ENCODE measurements around the gene ATXN1. TPM values are rescaled to one million over a fixed set of nuclear protein-coding genes. Genes with fewer than 3 reads are reported as not detected.

ATXN1 gene
- total and polyA plus RNA-seq, 2 experiments from 2014 or later = 4.8 to 9.1 TPM

- H3K27ac ChIP-seq (ENCODE audit: low read depth) = no peak overlapping the region
- no peaks in the 10 kb centered on the region for H3K79me2 ChIP-seq (replicated peaks; ENCODE audit: insufficient read depth)
- DNase-seq (ENCODE audit: low spot score) = no peak
- H3K4me1 ChIP-seq (ENCODE audit: insufficient read depth) = 0 out of 2 replicates have a peak, but pooled peaks cover 6% of the 10 kb centered on the region
- no peak overlapping the region for H2AFZ ChIP-seq
- Mint-ChIP-seq H3K4me1 (peaks cover 13% of the 10 kb centered on the region), H3K27me3 (ENCODE audit: insufficient read depth, low read depth, poor library complexity) (no peaks in the 10 kb centered on the region), H3K4me3 (no peak overlapping the region), H3K9me3 (no peaks in the 10 kb centered on the region), H3K27ac (no peak overlapping the region), H3K36me3 (ENCODE audit: low read depth) (no peaks in the 10 kb centered on the region)
- no peaks in the 10 kb centered on the region for H4K20me1 ChIP-seq (replicated peaks; ENCODE audit: insufficient read depth)
- ATAC-seq = no peak
- TF ChIP-seq STAT1 (IDR thresholded peaks at IDR 0.05; ENCODE audit: unreplicated experiment) (no peak), ETS1 (IDR thresholded peaks at IDR 0.05) (no peak), POLR2AphosphoS5 (IDR thresholded peaks at IDR 0.05; ENCODE audit: low read depth) (no peak), ZNF331 (CRISPR knock-in tag; IDR thresholded peaks at IDR 0.05; ENCODE audit: low read depth) (no peak), CTCF (conservative IDR thresholded peaks at IDR 0.05; ENCODE audit: low read depth in 2 of 2) (no peak), JUNB (IDR thresholded peaks at IDR 0.05; ENCODE audit: unreplicated experiment) (no peak), EZH2 (IDR thresholded peaks at IDR 0.05; ENCODE audit: low read depth, unreplicated experiment) (no peak), NANOG (IDR thresholded peaks at IDR 0.05; ENCODE audit: borderline replicate concordance) (no peak), ZNF114 (CRISPR knock-in tag; IDR thresholded peaks at IDR 0.05) (no peak), REST (IDR thresholded peaks at IDR 0.05; ENCODE audit: unreplicated experiment) (no peak), ZNF462 (CRISPR knock-in tag; IDR thresholded peaks at IDR 0.05) (no peak), CREB1 (CRISPR knock-in tag; IDR thresholded peaks at IDR 0.05; ENCODE audit: low read depth) (no peak), EZH2phosphoT487 (IDR thresholded peaks at IDR 0.05; ENCODE audit: unreplicated experiment) (no peak)
- H3K4me2 ChIP-seq = no peak overlapping the region
- H3K4me3 ChIP-seq = no peak overlapping the region
- H3F3A ChIP-seq (replicated peaks; ENCODE audit: low read depth) = no peaks in the 10 kb centered on the region
- no peaks in the 10 kb centered on the region for H3K36me3 ChIP-seq (ENCODE audit: insufficient read depth)
- no peaks in the 10 kb centered on the region for H3K27me3 ChIP-seq (ENCODE audit: insufficient read depth)
- peaks cover 9% of the 10 kb centered on the region for H3K9me2 ChIP-seq (ENCODE audit: insufficient read depth)
Observed at GRCh38 chr6:16691324-16691723, 69.9 kb downstream of the ATXN1 start.

All from GM23338 (cell line).